Endodermal cell (in vitro differentiated cells): ENCODE data around the gene PPFIBP2. TPM values are rescaled to one million over a fixed set of nuclear protein-coding genes. Genes with fewer than 3 reads are reported as not detected.

ENCODE experiments used
- DNase-seq: peaks from one replicate; pipeline ENCODE4 v3.0.0-alpha.2; 2017
- H3K27ac ChIP-seq: 2 replicates; pipeline ENCODE4 v1.5.1; 2013; ENCODE audit warnings: mild to moderate bottlenecking, low read depth, low read length, moderate library complexity
- H3K27me3 ChIP-seq: 2 replicates; pipeline ENCODE4 v1.6.1; 2013; ENCODE audit warnings: mild to moderate bottlenecking, low read length, moderate library complexity; ENCODE audit not compliant: insufficient read depth, control insufficient read depth, poor library complexity, severe bottlenecking
- H3K36me3 ChIP-seq: 2 replicates; pipeline ENCODE4 v1.7.0; 2013; ENCODE audit warnings: mild to moderate bottlenecking, low read length, moderate library complexity; ENCODE audit not compliant: control insufficient read depth, insufficient read depth
- H3K4me1 ChIP-seq: one replicate; pipeline ENCODE4 v1.7.0; 2013; ENCODE audit warnings: low read length; ENCODE audit not compliant: control insufficient read depth, insufficient read depth
- H3K4me3 ChIP-seq: 2 replicates; pipeline ENCODE4 v1.5.1; 2013; ENCODE audit warnings: mild to moderate bottlenecking, low read length, moderate library complexity
- H3K9ac ChIP-seq: 2 replicates; pipeline ENCODE4 v1.6.1; 2013; ENCODE audit warnings: mild to moderate bottlenecking, low read length, moderate library complexity; ENCODE audit not compliant: poor library complexity, severe bottlenecking; ENCODE audit errors: extremely low read depth
- H3K9me3 ChIP-seq: 2 replicates; pipeline ENCODE4 v1.6.1; 2013; ENCODE audit warnings: mild to moderate bottlenecking, low read length, moderate library complexity; ENCODE audit not compliant: control insufficient read depth
- H3K27ac Mint-ChIP-seq: 2 replicates; pipeline ENCODE4 v1.8.0; 2020; ENCODE audit warnings: mixed read lengths
- H3K27me3 Mint-ChIP-seq: 2 replicates; pipeline ENCODE4 v1.8.0; 2021; ENCODE audit warnings: mild to moderate bottlenecking, mixed read lengths; ENCODE audit not compliant: insufficient read depth
- H3K36me3 Mint-ChIP-seq: 2 replicates; pipeline ENCODE4 v1.8.0; 2020; ENCODE audit warnings: low read depth, mixed read lengths
- H3K4me1 Mint-ChIP-seq: 2 replicates; pipeline ENCODE4 v1.8.0; 2020; ENCODE audit warnings: mixed read lengths
- H3K4me3 Mint-ChIP-seq: 2 replicates; pipeline ENCODE4 v1.8.0; 2020; ENCODE audit warnings: mild to moderate bottlenecking, moderate library complexity, mixed read lengths
- H3K9me3 Mint-ChIP-seq: 2 replicates; pipeline ENCODE4 v1.8.0; 2020; ENCODE audit warnings: mild to moderate bottlenecking, mixed read lengths
- CTCF ChIP-seq: fragments of 200-600 bp; sonication (generic); conservative IDR thresholded peaks from 2 replicates; pipeline ENCODE4 v1.5.0; 2021; ENCODE audit warnings: antibody characterized with exemption, mild to moderate bottlenecking
- WGBS, 2 experiments: methylation state at CpG; one replicate each; pipeline versions ENCODE4 v1.1.5 to v1.1.7; 2013; ENCODE audit warnings: missing lambda C conversion rate in 2 of 2, mixed read lengths in 1 of 2; ENCODE audit not compliant: insufficient coverage in 1 of 2, insufficient read length in 1 of 2; 5-methylcytosine and 5-hydroxymethylcytosine counted together
- total RNA-seq, 2 donors: library from RNA; stranded (reverse); fragmentation: NEBNext Ultra II Directional in 1 of 2; extraction: Animal tissue kit (Norgen Biotek cat#: 25700) in 1 of 2; gene quantifications; 2 replicates in 1 of 2; 3 replicates in 1 of 2; pipeline ENCODE4 v1.2.1, GENCODE V29; 2021

PPFIBP2 gene
- total RNA-seq, 2 donors from 2014 or later: 149 to 195 TPM

- Histone ChIP-seq H3K9me3 (no peaks in the 10 kb centered on the region), H3K27ac (no peak overlapping the region), H3K4me1 (no peaks in the 10 kb centered on the region), H3K36me3 (peaks cover 96% of the 10 kb centered on the region), H3K27me3 (no peaks in the 10 kb centered on the region), H3K4me3 (no peak overlapping the region), H3K9ac (no peak overlapping the region)
- 89 to 94% methylated on average over 1 to 2 of the region's 2 CpGs for WGBS, 2 experiments
- Mint-ChIP-seq H3K27ac (no peak overlapping the region), H3K4me3 (no peak overlapping the region), H3K9me3 (no peaks in the 10 kb centered on the region), H3K4me1 (peaks cover 13% of the 10 kb centered on the region), H3K27me3 (no peaks in the 10 kb centered on the region), H3K36me3 (peaks cover 77% of the 10 kb centered on the region)
- no peak for TF ChIP-seq CTCF
- DNase-seq: no peak
These were observed 108.9 kb downstream of the PPFIBP2 start for GRCh38 chr11:7622721-7623120.

GRCh38 chr11:7628660-7629059 lies 114.9 kb downstream of the PPFIBP2 start:
- no peaks in the 10 kb centered on the region for H3K27me3 ChIP-seq
- H3K4me1 Mint-ChIP-seq: no peaks in the 10 kb centered on the region
- H3K27ac Mint-ChIP-seq: no peak overlapping the region
- peaks cover 94% of the 10 kb centered on the region for H3K36me3 Mint-ChIP-seq
- H3K27ac ChIP-seq: no peak overlapping the region
- no peaks in the 10 kb centered on the region for H3K9me3 Mint-ChIP-seq
- no peaks in the 10 kb centered on the region for H3K27me3 Mint-ChIP-seq
- WGBS, 2 experiments: 96% methylated on average over 3 of the region's 3 CpGs; no CpG with 5 or more reads in 1 of the 2 experiments
- H3K9me3 ChIP-seq: no peaks in the 10 kb centered on the region
- TF ChIP-seq CTCF: no peak
- H3K4me1 ChIP-seq: no peaks in the 10 kb centered on the region
- no peak for DNase-seq
- H3K4me3 ChIP-seq: no peak overlapping the region
- peaks cover 100% of the 10 kb centered on the region for H3K36me3 ChIP-seq
- no peak overlapping the region for H3K4me3 Mint-ChIP-seq
- H3K9ac ChIP-seq: no peak overlapping the region

GRCh38 chr11:7630002-7630401 lies 116.2 kb downstream of the PPFIBP2 start:
- H3K27me3 ChIP-seq: no peaks in the 10 kb centered on the region
- H3K4me3 ChIP-seq: no peak overlapping the region
- H3K36me3 ChIP-seq: peaks cover 100% of the 10 kb centered on the region
- 94 to 100% methylated on average over 2 of the region's 2 CpGs for WGBS, 2 experiments
- Mint-ChIP-seq H3K27me3 (no peaks in the 10 kb centered on the region), H3K36me3 (peaks cover 95% of the 10 kb centered on the region), H3K4me3 (no peak overlapping the region), H3K27ac (no peak overlapping the region), H3K4me1 (no peaks in the 10 kb centered on the region), H3K9me3 (no peaks in the 10 kb centered on the region)
- no peaks in the 10 kb centered on the region for H3K4me1 ChIP-seq
- H3K9me3 ChIP-seq: no peaks in the 10 kb centered on the region
- no peak for TF ChIP-seq CTCF
- H3K9ac ChIP-seq: no peak overlapping the region
- no peak overlapping the region for H3K27ac ChIP-seq
- no peak for DNase-seq
